GM12864 (cell line): ENCODE data around the gene ZBED1.
"Not testable (repeated sequence)": the region's sequence is repeated elsewhere in the genome, so short reads cannot be mapped to it uniquely, and the experiment has no call there.

Experiments
- DNase-seq: peaks from one replicate; pipeline ENCODE4 v3.0.0-alpha.2; 2011; ENCODE audit warnings: low read depth
- H3K4me3 ChIP-seq: 2 replicates; pipeline ENCODE4 v1.5.1; 2011; ENCODE audit warnings: mild to moderate bottlenecking, low read depth, low read length, control low read depth
- CTCF ChIP-seq: IDR thresholded peaks from 2 replicates; pipeline ENCODE4 v1.5.1; 2011; ENCODE audit warnings: low read depth, mild to moderate bottlenecking, moderate library complexity, low read length, control low read depth, inconsistent platforms; ENCODE audit errors: missing control alignments

Gene ZBED1

DNA sequence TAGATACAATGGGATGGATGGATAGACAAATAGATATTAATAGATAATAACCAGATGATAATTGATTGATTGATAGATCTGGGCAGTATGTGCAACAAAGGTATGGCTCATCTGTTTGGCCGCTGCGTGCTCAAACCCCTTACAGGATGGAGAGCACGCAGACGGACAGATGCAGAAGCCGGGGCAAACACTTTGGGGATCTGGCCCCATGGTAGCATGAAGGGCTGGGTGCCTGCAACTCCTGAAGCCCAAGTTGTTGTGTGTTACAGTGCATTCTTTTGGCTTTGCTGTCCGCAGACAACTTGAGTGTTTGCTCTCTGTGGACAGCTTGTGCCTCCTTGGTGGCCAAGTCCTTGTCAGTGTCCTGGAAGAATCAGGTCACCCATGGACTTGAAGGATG, 10.6 kb upstream of the ZBED1 start:
- TF ChIP-seq CTCF: no peak
- no peak overlapping the region for H3K4me3 ChIP-seq
- no peak for DNase-seq

- no peak overlapping the region for H3K4me3 ChIP-seq
- no peak for DNase-seq
- no peak for TF ChIP-seq CTCF
Observed at GRCh38 chrX:2508648-2509335, 8.0 kb upstream of the ZBED1 start.

- H3K4me3 ChIP-seq: no peak overlapping the region
- TF ChIP-seq CTCF: no peak
- DNase-seq: no peak
Observed at GRCh38 chrX:2507904-2508627, 7.3 kb upstream of the ZBED1 start.

- no peak overlapping the region for H3K4me3 ChIP-seq
- no peak for DNase-seq
- TF ChIP-seq CTCF: no peak
Observed at GRCh38 chrX:2507196-2507595, 6.4 kb upstream of the ZBED1 start.

GRCh38 chrX:2505341-2505740, 4.6 kb upstream of the ZBED1 start:
- H3K4me3 ChIP-seq, DNase-seq: not testable (repeated sequence)

- no peak for DNase-seq
- no peak overlapping the region for H3K4me3 ChIP-seq
- TF ChIP-seq CTCF: no peak
Observed at GRCh38 chrX:2504706-2505332, 4.0 kb upstream of the ZBED1 start.

DNA sequence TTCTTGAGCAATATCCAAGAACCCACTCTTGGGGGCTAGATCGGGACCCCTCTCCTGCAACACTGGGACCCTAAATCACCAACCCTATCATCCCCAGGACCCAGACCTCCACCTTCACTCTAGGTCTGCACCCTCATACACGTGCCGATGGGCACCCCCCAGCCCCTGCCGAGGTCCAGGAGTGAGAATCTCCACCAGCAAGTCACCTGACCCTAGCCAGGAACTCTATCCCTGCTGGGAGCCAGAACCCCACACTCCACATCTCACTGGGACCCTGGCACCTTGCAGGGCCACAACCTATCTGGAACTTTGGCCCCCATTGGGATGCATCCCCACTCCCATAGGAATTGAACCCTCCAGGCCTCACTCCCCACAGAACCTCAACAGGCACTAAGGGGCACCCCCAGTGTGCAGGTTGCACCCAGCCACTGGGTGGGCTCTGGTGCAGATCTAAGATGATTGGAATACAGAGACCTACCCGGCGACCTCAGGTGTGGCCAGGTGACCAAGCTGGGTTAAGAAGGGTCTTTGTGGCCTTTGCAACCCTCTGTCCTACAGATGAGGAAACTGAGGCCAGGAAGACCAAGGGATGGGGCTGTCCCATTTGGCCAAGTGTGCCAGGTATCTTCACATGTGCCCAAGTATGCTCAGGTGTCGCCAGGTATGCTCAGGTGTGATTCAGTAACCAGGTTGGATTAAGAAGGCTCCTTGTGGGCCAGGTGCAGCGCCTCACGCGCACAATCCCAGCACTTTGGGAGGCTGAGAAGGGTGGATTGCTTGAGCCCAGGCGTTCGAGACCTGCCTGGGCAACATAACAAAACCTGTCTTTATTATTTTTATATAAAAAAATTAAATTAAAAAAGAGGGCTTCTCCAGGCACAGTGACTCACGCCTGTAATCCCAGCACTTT, 3.1 kb upstream of the ZBED1 start:
- TF ChIP-seq CTCF: no peak
- no peak for DNase-seq
- H3K4me3 ChIP-seq: no peak overlapping the region
